ENCODE measurements around the gene POLR1B. TPM values are rescaled to one million over a fixed set of nuclear protein-coding genes. Genes with fewer than 3 reads are reported as not detected.
"Not testable (repeated sequence)": the region's sequence is repeated elsewhere in the genome, so short reads cannot be mapped to it uniquely, and the experiment has no call there.

Gene POLR1B
- total and polyA plus RNA-seq, 2 of the 13 experiments (the other 11 are each of a cell fraction or from before 2014, with no cell fraction given): 18.3 to 46.0 TPM

GRCh38 chr2:112523291-112523777 is 18.9 kb upstream of the POLR1B start:
- POLR2A ChIA-PET: no interaction called here
- H3K27me3 ChIP-seq (ENCODE audit: control insufficient read depth in 1 of 2, insufficient read depth in 2 of 2, low read length in 2 of 2): no peaks in the 10 kb centered on the region
- no peak for ATAC-seq
- BruUV-seq (replicated peaks): no TSS peak
- H3K79me2 ChIP-seq (ENCODE audit: insufficient read depth, low read length): no peaks in the 10 kb centered on the region
- 91% methylated on average over 3 of the region's 3 CpGs for WGBS (ENCODE audit: low lambda C conversion rate)
- H3K4me1 ChIP-seq (ENCODE audit: insufficient read depth, low read length): no peaks in the 10 kb centered on the region
- H3K9ac ChIP-seq (ENCODE audit: insufficient read depth, low read depth, low read length): no peak overlapping the region
- no peak overlapping the region for H3K27ac ChIP-seq (ENCODE audit: extremely low read length, insufficient read depth, low read length)
- in situ Hi-C loops (cut with HindIII; ENCODE audit: extremely low pct_ligation_motif_present, low pct_unique_long_range_greater_than_20kb): no loop called here
- no peaks in the 10 kb centered on the region for H3K9me3 ChIP-seq (ENCODE audit: low read length)
- no peak overlapping the region for H3K4me3 ChIP-seq (replicated peaks in 1 of 3; ENCODE audit: insufficient read depth in 1 of 3, low read depth in 2 of 3, low read length in 3 of 3)
- no peak for DNase-seq (ENCODE audit: low spot score)
- no peak overlapping the region for H3K4me2 ChIP-seq (ENCODE audit: low read depth, low read length)
- no peak for FAIRE-seq
- TF ChIP-seq MAFK (conservative IDR thresholded peaks at IDR 0.05 in 1 of 2, IDR thresholded peaks at IDR 0.05 in 1 of 2; ENCODE audit: low read length in 2 of 2) (peak; percentile 86 to 92), ZNF143 (CRISPR knock-in tag; IDR thresholded peaks at IDR 0.05) (no peak), MAFF (IDR thresholded peaks at IDR 0.05; ENCODE audit: low read depth, low read length) (peak; percentile 89)
- no peak overlapping the region for H2AFZ ChIP-seq (ENCODE audit: low read length)
- CTCF ChIA-PET (ENCODE audit: low intra/inter-chr PET ratio, low total read pairs): no interaction called here
- intact Hi-C loops (cut with micrococcal nuclease; ENCODE audit: unreplicated experiment): no loop called here
- H4K20me1 ChIP-seq (ENCODE audit: insufficient read depth, low read length): no peaks in the 10 kb centered on the region
- peaks cover 20 to 45% of the 10 kb centered on the region in 2 experiments for H3K36me3 ChIP-seq (replicated peaks in 1 of 2; ENCODE audit: control insufficient read depth in 1 of 2, insufficient read depth in 2 of 2, low read length in 2 of 2)

- H3K4me3 ChIP-seq (replicated peaks in 1 of 3; ENCODE audit: insufficient read depth in 1 of 3, low read depth in 2 of 3, low read length in 3 of 3); H4K20me1 ChIP-seq (ENCODE audit: insufficient read depth, low read length); POLR2A ChIA-PET; DNase-seq (ENCODE audit: low spot score); H3K27me3 ChIP-seq (ENCODE audit: control insufficient read depth in 1 of 2, insufficient read depth in 2 of 2, low read length in 2 of 2); intact Hi-C loops (cut with micrococcal nuclease; ENCODE audit: unreplicated experiment); H3K4me1 ChIP-seq (ENCODE audit: insufficient read depth, low read length); H3K9ac ChIP-seq (ENCODE audit: insufficient read depth, low read depth, low read length); H3K4me2 ChIP-seq (ENCODE audit: low read depth, low read length); H2AFZ ChIP-seq (ENCODE audit: low read length); CTCF ChIA-PET (ENCODE audit: low intra/inter-chr PET ratio, low total read pairs); BruUV-seq (replicated peaks); FAIRE-seq; ATAC-seq; H3K79me2 ChIP-seq (ENCODE audit: insufficient read depth, low read length); H3K27ac ChIP-seq (ENCODE audit: extremely low read length, insufficient read depth, low read length); in situ Hi-C loops (cut with HindIII; ENCODE audit: extremely low pct_ligation_motif_present, low pct_unique_long_range_greater_than_20kb); H3K9me3 ChIP-seq (ENCODE audit: low read length): not testable (repeated sequence)
- peaks cover 24 to 52% of the 10 kb centered on the region in 2 experiments for H3K36me3 ChIP-seq (replicated peaks in 1 of 2; ENCODE audit: control insufficient read depth in 1 of 2, insufficient read depth in 2 of 2, low read length in 2 of 2)
- 92% methylated on average over 3 of the region's 3 CpGs for WGBS (ENCODE audit: low lambda C conversion rate)
Observed at GRCh38 chr2:112524276-112524675, 18.0 kb upstream of the POLR1B start.

All from HepG2 (cell line).